ENCODE data around the gene PSMB10.

- TF ChIP-seq CTCF (IDR thresholded peaks at IDR 0.05) (peak; percentile 85), ZFX (IDR thresholded peaks at IDR 0.05; ENCODE audit: borderline replicate concordance) (no peak)
Measured at GRCh38 chr16:67942200-67942509, 5.5 kb upstream of the PSMB10 start.
